Activated effector memory CD4-positive, alpha-beta T cell treated with Interleukin-2 at 50 U/mL for 16 hours (primary cell): ENCODE results near the gene HNRNPDL.
"Not testable (repeated sequence)": the region's sequence is repeated elsewhere in the genome, so short reads cannot be mapped to it uniquely, and the experiment has no call there.

ENCODE experiments used
- DNase-seq: peaks from one replicate; pipeline ENCODE4 v3.0.0-alpha.2; 2020

Gene HNRNPDL

GRCh38 chr4:82430193-82430963, at the start of gene HNRNPDL, which contains the start of gene ENOPH1:
TSS of gene HNRNPDL (minus strand) at chr4:82430462. CDS start at chr4:82429690, 772 bp downstream.
TSS of gene ENOPH1 (plus strand) at chr4:82430590. CDS start at chr4:82430830, 240 bp downstream.
- DNase-seq = peak; percentile 93

GRCh38 chr4:82479562-82479961, 49.3 kb upstream of the HNRNPDL start:
- no peak for DNase-seq

- DNase-seq = not testable (repeated sequence)
Observed at GRCh38 chr4:82477469-82477868, 47.2 kb upstream of the HNRNPDL start.

GRCh38 chr4:82475931-82476330, 45.7 kb upstream of the HNRNPDL start:
- not testable (repeated sequence) for DNase-seq

DNA sequence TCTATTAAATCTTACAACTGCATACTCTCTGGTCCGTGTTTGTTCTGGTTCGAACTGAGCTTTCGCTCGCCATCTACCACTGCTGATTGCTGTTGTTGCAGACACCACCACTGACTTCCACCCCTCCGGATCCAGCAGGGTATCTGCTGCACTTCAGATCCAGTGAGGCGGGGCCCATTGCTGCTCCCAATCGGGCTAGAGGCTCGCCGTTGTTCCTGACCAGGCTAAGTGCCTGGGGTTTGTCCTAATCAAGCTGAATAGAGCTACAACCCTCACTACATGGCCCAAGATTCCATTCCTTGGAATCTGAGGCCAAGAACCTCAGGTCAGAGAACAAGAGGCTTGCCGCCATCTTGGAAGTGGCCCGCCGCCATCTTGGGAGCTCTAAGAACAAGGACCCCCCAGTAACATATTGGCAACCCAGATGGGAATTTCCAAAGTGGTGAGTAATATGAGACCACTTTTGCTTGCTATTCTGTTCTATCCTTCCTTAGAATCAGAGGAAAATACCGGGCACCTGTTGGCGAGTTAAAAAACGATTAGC, 43.4 kb upstream of the HNRNPDL start:
- DNase-seq = no peak

- not testable (repeated sequence) for DNase-seq
Observed at GRCh38 chr4:82473080-82473479, 42.8 kb upstream of the HNRNPDL start.

DNA sequence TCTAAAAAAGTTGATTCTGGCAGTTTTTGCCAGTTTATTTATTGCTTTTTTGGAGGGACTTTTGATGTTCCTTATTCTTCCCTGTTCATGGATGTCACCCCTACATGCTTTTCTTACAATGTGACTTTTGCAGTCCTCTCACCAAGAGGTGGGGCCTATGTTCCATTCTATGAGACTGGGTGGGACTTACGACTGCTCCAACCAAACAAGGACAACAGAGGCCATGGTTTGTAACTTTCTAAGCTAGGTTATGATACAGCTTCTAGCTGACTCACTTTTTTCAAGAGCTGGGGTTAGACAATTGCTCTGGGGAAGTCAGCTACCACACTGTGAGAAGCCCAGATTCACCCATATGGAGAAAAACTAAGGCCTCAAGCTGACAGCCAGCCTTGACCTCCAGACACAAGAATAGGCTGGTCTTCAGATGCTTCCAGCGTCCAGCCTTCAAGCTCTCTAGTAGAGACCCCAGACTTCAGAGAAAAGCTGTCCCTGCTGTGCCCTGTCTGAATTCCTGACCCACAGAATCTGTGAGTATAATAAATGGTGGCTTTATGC, 39.6 kb upstream of the HNRNPDL start:
- DNase-seq = no peak

DNA sequence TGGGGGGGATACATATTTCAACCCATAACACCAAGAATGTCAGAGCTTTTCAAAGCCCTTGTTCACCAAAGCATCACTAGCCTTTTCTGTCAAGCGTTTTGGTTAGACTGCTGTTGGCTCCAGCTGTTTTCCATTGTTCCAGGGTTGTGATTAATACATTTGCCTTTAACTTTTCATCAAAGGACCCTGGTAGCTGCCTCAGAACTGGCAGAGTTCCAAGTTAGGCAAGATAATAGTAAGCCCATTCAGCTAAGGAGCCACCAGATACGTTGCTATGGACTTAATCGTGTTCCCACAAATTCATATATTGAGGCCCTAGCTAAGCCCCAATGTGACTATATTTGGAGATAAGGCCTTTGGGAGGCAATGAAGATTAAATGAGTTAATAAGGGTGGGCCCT, 37.2 kb upstream of the HNRNPDL start:
- DNase-seq = no peak

GRCh38 chr4:82463221-82463620, 33.0 kb upstream of the HNRNPDL start:
- no peak for DNase-seq

DNA sequence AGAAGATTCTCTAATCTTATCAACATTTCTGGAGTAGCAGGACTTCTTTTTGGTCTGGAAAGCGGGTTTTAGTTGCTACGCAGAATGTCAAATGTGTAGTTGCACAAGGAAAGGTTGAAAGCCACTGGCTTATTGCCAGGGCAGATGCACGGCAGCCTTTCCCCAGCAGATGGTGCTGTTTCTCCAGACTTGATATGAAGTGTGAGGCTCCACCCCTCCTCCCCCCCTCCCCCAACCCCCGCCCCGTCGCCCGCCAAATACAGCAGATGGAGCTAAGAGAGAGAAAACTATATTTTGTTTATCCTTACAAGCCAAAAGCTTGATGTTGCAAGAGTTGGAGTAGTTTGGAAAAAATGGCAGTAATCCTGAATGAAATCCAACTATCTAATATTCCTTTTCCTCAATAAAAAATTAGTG, 32.2 kb upstream of the HNRNPDL start:
- DNase-seq = peak; percentile 65

DNA sequence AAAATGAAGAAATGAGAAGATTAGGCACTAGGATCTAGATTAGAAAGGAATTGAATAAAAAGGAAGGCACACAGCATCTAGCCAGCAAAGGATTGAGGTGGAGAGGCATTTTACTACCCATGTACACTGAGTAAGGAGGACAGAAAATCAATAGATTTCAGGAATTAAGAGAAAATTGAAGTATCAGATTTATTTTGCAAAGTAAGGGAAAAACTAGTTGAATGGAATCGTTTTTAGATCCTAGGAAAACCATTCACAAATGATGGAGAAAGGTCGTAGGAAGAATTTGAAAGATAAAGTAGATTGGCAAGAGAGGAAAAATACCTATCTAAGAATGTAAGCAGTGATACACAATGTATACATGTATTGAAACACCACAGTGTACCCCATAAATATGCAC, 31.4 kb upstream of the HNRNPDL start:
- DNase-seq = no peak

DNA sequence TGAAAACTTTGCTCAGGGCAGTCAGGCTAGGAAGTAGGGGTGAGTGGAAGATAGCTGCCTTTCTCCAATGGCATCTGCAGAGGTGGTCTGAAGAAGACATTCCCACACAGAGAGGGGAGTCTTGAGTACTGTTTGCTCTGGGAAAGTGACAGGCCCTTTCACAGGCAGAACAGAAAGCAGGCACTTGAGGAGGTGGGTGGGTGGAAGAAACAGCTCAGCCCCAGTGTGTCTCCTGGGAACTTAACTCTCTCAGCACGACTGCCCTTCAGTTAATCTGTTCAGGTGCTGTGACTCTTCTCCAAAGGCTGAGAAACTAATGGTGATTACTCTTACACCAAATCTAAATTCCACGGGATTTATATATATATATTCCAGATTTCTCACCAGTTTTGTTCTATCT, 28.5 kb upstream of the HNRNPDL start:
- DNase-seq = no peak

GRCh38 chr4:82457266-82457665, 27.0 kb upstream of the HNRNPDL start:
- no peak for DNase-seq

GRCh38 chr4:82452026-82452425, 21.8 kb upstream of the HNRNPDL start:
- no peak for DNase-seq

- DNase-seq = no peak
Observed at GRCh38 chr4:82450966-82451755, 20.9 kb upstream of the HNRNPDL start.

DNA sequence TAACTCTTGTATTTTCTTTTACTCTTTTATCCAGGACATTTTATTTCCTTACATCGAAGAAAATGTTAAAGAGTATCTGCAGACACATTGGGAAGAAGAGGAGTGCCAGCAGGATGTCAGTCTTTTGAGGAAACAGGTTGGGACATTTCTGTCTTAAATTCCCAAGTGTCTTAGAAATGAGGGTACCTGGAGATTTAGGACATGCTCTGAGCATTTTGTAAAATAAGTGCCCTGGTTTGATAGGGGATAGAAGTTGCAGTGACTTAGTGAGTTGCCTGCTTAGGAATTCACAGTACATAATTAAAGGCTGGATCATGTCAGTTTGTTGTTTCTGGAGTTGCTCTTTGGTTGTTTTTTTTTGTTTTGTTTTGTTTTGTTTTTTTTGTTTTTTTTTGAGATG, 17.6 kb upstream of the HNRNPDL start:
- no peak for DNase-seq

DNA sequence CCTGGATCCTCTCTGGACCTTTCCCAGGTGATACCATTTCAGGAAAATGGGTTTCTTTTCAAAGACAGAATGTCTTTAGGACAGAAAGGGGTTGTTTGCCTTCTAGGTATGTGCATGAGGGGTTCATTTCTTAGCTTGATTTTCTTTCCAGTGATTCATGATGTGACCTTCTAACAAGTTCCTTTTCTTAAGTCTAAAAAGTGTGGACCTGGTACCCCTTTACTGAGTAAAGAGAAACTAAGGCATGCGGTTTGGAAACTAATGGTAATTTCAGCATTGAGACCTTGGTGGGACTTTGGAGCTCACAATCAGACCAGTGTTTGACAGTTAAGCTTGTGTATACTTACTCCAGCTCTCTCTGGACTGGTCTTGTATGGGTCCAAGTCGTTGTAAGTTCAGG, 8.8 kb upstream of the HNRNPDL start:
- no peak for DNase-seq

GRCh38 chr4:82437285-82438005, 7.2 kb upstream of the HNRNPDL start:
- no peak for DNase-seq

DNA sequence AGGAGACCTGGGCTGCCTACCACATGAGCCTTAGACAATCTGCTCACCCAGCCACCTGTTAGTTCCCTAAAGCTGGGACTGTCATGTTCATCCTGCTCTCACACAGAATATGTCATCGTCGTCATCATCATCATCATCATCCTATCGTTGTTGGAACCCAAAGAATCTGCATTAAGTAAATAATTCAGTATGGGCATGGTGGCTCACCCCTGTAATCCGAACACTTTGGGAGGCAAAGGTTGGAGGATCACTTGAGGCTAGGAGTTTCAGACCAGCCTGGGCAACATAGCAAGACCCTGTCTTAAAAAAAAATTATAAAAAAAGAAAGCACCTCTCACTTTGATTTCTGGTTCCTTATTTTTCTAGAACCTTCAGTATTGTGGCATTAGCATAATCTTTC, 6.5 kb upstream of the HNRNPDL start:
- no peak for DNase-seq

- no peak for DNase-seq
Observed at GRCh38 chr4:82436130-82436529, 5.9 kb upstream of the HNRNPDL start.

- DNase-seq = no peak
Observed at GRCh38 chr4:82434949-82435348, 4.7 kb upstream of the HNRNPDL start.

DNA sequence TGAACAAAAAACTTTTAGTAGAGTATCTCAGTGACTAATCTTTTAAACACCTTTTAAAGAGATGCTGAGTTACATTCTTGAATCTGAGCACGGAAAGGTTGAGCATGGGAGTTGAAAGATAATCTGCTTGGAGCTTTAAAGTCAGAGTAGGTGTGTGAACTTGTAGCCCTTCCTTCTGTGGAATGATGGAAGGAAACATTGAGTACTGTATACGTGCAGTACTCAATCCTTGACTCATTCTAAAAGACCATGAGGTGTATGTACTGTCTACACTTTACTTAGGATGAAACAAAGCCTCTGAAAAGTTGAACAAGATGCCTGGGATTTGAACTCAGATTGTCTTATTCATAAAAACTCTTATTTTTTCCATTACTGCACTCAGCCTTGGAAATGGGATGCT, 3.5 kb upstream of the HNRNPDL start:
- no peak for DNase-seq

DNA sequence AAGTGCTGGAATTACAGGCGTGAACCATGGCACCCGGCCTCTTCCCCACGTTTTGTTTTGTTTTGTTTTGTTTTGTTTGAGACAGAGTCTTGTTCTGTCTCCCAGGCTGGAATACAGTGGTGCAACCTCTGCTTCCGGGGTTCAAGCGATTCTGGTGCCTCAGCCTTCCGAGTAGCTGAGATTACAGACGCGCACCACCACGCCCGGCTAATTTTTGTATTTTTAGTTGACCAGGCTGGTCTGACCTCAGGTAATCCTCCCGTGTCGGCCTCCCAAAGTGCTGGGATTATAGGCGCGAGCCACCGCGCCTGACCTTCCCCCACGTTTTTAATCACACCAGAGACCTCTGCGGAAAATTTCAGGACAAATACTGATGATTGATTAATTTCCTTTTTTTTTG, 2.3 kb upstream of the HNRNPDL start:
- no peak for DNase-seq
